Activated T-helper 2 cell treated with anti-CD3 and anti-CD28 coated beads, Interferon-gamma antibody, Interleukin-2, Interleukin-4, amounts not matched to agents 10 μg/mL and 5 μg/mL and 100 μg/mL, durations not matched to agents 14 hours and 24 hours and 36 hours (primary cell): Measurements from ENCODE around the gene TMEM128. TPM values are rescaled to one million over a fixed set of nuclear protein-coding genes. Genes with fewer than 3 reads are reported as not detected.

Experiments used
- DNase-seq: peaks from one replicate; pipeline ENCODE4 v3.0.0; 2021; ENCODE audit warnings: low spot score
- H3K27ac Mint-ChIP-seq: one replicate; pipeline ENCODE4 v1.8.0; 2021; ENCODE audit warnings: mixed read lengths
- H3K27me3 Mint-ChIP-seq: one replicate; pipeline ENCODE4 v1.8.0; 2021; ENCODE audit warnings: low read depth, mixed read lengths
- H3K36me3 Mint-ChIP-seq: one replicate; pipeline ENCODE4 v1.8.0; 2021; ENCODE audit warnings: low read depth, mixed read lengths
- H3K4me1 Mint-ChIP-seq: one replicate; pipeline ENCODE4 v1.8.0; 2021; ENCODE audit warnings: low read depth, mixed read lengths
- H3K4me3 Mint-ChIP-seq: one replicate; pipeline ENCODE4 v1.8.0; 2021; ENCODE audit warnings: low read depth, mild to moderate bottlenecking, moderate library complexity, mixed read lengths
- H3K9me3 Mint-ChIP-seq: one replicate; pipeline ENCODE4 v1.8.0; 2021; ENCODE audit warnings: mixed read lengths
- intact Hi-C: fragments of 100-400 bp; cut with micrococcal nuclease; formaldehyde crosslinking; loops from one replicate; pipeline ENCODE4 v1.15.1; 2023
- total RNA-seq: library from RNA; stranded (reverse); gene quantifications from 2 replicates; pipeline ENCODE4 v1.2.3, GENCODE V29; 2022

TMEM128 gene, protein sequence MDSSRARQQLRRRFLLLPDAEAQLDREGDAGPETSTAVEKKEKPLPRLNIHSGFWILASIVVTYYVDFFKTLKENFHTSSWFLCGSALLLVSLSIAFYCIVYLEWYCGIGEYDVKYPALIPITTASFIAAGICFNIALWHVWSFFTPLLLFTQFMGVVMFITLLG
- total RNA-seq, result 17.6 and 18.5 TPM in 2 replicates

DNA sequence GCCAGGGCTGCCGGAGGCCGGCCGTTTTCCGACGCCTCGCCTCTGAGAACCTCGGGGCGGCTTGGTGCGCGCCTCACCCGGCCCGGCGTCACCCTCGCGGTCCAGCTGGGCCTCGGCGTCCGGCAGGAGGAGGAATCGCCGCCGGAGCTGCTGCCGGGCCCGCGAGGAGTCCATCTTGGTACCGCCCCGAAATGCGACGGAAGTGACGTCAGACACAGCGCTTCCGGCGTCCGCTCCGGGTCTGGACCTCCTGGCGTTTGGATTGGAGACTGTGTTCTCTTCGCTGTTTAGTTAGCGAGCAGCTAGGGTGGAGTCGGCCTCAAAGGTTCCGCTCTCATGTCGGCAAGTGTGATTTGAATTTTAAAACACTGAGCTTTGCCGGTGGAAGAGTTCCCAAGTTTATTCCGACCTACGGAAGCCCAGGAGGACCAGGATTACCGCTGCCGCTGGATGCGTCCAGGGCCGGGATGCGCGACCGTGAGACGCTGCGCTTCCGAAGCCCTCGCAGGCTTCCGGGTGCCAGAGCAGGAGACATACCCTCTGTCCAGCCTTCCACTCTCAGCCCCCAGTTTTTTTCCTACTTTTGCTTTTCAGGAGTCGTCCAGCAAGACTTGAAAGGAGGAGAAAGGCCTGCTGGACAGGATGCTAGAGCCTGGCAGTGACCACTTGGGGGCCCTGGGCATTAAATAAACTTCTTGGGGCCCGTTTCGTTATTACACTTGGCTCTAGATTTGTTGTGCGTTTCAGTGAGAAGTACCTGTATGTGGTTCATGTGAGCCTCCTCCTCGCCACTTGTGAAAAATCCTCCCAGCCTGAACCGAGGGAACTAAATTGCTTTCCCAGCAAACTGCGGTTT is at the start of gene TMEM128:
TSS of gene TMEM128 (minus strand) at position 195 of the 856 bp plus-strand sequence. CDS start at position 174, 21 bp downstream.
- Mint-ChIP-seq H3K27me3 (no peaks in the 10 kb centered on the region), H3K4me1 (peaks cover 20% of the 10 kb centered on the region)
- intact Hi-C loops, result loop anchor here (1.0 to 2.0 kb wide), 2 partner anchors 42 to 293 kb away; partner anchors contain the start of genes LYAR and ZBTB49

DNA sequence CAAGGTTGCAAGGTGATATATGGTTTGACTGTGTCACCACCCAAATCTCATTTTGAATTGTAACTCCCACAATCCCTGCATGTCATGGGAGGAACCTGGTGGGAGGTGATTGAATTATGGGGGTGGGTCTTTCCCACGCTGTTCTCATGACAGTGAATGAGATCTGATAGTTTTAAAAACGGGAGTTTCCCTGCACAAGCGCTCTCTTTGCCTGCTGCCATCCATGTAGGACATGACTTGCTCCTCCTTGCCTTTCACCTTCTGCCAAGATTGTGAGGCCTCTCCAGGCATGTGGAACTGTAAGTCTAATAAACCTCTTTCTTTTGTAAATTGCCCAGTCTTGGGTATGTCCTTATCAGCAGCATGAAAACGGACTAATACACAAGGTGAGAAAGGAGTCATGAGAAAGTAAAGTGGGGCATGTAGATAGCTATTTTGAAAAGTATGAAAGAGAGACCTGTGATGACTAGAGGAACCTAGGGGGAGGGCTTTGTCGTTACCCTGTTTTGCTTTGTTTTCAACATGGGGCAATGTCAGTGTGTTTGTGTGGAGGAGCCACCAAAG is 48.3 kb upstream of the TMEM128 start:
- no peak for DNase-seq
- intact Hi-C loops, result no loop called here
- no peaks in the 10 kb centered on the region for H3K27me3 Mint-ChIP-seq
- no peak overlapping the region for H3K27ac Mint-ChIP-seq
- no peaks in the 10 kb centered on the region for H3K9me3 Mint-ChIP-seq
- H3K4me3 Mint-ChIP-seq, result no peak overlapping the region
- H3K4me1 Mint-ChIP-seq, result peaks cover 11% of the 10 kb centered on the region
- H3K36me3 Mint-ChIP-seq, result peaks cover 21% of the 10 kb centered on the region

More for the DNA sequence above, at the start of gene TMEM128:
- H3K27ac Mint-ChIP-seq, result peak within 1 kb of the TSS; percentile 94
- H3K36me3 Mint-ChIP-seq, result peaks cover 27% of the 10 kb centered on the region
- no peaks in the 10 kb centered on the region for H3K9me3 Mint-ChIP-seq
- peak; percentile 88 for DNase-seq
- H3K4me3 Mint-ChIP-seq, result peak within 1 kb of the TSS; percentile 94

DNA sequence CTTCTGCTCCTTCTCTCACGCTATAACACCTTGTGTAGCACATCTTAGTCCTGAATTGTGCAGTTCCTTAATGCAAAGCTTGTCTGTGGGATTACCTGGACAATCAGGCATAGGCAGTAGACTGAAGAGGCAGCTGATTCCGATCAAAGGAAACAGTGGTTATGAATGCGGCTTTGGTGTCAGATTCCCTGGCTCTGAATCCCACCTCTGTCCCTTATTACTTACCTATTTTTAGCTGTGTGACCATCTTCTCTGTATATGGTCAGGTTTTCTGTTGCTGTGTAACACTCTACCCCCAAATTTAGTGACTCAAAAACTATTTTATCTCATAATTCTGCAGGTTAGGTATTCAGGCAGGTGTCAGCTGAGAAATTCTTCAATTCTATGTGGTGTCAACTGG is 45.3 kb upstream of the TMEM128 start:
- Mint-ChIP-seq H3K4me3 (no peak overlapping the region), H3K9me3 (no peaks in the 10 kb centered on the region), H3K36me3 (peaks cover 25% of the 10 kb centered on the region), H3K27me3 (no peaks in the 10 kb centered on the region), H3K27ac (no peak overlapping the region), H3K4me1 (peaks cover 23% of the 10 kb centered on the region)
- DNase-seq, result no peak
- intact Hi-C loops, result no loop called here

DNA sequence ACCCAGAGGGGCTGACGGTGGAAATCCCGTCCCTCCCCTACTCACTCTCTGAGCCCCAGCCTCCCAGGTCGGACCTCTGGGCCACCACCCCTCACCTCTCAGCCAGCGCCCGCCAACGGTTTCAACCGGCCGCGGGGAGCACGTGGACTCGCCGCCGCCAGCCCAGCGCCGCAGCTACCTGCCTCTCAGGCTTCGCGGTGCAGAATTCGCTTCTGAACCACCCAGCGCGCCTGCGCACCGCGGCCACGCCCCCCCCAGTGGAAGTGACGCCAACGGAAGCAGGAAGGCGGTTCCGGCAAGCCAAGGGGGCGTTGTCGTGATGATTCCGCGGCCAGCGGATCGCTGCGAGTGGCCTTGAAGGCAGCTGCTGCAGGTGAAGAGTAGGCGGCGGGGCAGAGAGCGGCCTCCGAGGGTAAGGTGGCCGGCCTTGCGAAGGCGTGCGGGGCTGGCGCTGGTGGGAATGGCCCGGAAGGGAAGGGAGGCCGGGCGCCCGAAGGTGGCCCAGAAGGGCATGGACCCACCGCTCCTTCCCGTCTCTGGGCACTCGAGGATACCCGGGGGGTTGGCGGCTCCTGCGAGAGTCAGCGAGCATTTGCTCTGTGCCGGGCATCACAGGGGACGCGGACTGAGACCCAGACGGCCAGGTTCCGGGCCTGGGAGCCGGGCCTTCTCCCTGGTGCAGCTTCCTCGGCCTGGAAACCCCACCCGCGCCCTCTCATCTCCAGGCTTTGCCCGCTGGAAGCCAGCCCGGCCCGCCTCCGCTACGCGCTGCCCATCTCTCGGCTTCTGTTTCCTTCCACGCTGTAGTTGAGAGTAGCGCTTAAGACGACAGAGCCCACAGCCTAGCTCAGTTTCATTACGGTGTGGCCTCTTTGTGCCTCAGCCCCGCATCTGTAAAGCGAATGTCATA is 42.2 kb upstream of the TMEM128 start, which contains the start of the genes LYAR and ZBTB49:
TSS of gene LYAR (minus strand) at position 214 of the 910 bp plus-strand sequence. CDS start 6,412 bp downstream, outside the sequence.
TSS of gene ZBTB49 (plus strand) at position 311 of the 910 bp plus-strand sequence. CDS start 9,695 bp downstream, outside the sequence.
- Mint-ChIP-seq H3K4me3 (peak within 1 kb of the TSS; percentile 96), H3K9me3 (no peaks in the 10 kb centered on the region), H3K27me3 (no peaks in the 10 kb centered on the region), H3K36me3 (peaks cover 28% of the 10 kb centered on the region), H3K27ac (peak within 1 kb of the TSS; percentile 87), H3K4me1 (peaks cover 27% of the 10 kb centered on the region)
- DNase-seq, result peak; percentile 96
- intact Hi-C loops, result loop anchor here (1.0 to 2.0 kb wide), 2 partner anchors 42 to 253 kb away; partner anchors contain the start of genes STX18 and TMEM128

DNA sequence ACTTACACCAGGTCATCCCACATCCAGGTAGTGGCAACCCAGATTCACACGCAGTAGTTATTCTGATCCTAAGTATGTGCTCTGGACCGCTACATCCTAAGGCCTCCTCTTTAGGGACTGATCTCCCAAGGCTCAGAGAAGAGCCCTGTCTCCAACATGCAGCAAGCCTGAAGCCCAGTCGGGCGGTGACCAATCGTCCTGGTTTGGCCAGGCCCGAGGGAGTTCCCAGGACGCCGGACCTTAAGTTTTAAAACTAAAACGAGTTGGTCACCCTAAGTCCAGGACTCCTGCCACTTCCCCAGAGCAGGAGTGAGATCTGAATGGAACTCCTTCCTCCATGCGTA is 41.5 kb upstream of the TMEM128 start:
- Mint-ChIP-seq H3K4me1 (peaks cover 28% of the 10 kb centered on the region), H3K4me3 (peak overlapping the region; percentile 96), H3K27ac (peak overlapping the region; percentile 87), H3K27me3 (no peaks in the 10 kb centered on the region), H3K36me3 (peaks cover 32% of the 10 kb centered on the region), H3K9me3 (no peaks in the 10 kb centered on the region)
- intact Hi-C loops, result no loop called here
- no peak for DNase-seq

DNA sequence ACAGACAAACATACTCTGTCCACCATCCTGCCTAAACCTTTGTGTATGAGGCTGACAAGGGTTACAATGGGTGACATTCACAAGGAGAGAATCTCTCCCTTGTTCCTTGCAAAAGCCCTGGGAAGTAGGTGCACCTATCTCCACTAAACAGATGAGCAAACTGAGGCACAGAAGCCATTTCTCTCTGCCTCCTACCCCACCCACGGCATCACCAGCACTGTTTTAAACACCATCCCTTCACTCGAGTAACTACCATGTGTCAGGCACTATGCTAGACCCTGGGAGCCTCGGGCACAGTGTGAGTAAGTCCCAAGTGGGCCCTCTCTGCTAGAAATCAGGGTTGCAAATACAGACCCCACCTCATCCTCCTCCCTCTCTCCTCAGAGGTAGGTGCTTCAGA is 41.0 kb upstream of the TMEM128 start:
- H3K36me3 Mint-ChIP-seq, result peaks cover 35% of the 10 kb centered on the region
- peaks cover 29% of the 10 kb centered on the region for H3K4me1 Mint-ChIP-seq
- H3K9me3 Mint-ChIP-seq, result no peaks in the 10 kb centered on the region
- intact Hi-C loops, result no loop called here
- H3K27me3 Mint-ChIP-seq, result no peaks in the 10 kb centered on the region
- peak overlapping the region; percentile 87 for H3K27ac Mint-ChIP-seq
- DNase-seq, result no peak
- H3K4me3 Mint-ChIP-seq, result peak overlapping the region; percentile 96

DNA sequence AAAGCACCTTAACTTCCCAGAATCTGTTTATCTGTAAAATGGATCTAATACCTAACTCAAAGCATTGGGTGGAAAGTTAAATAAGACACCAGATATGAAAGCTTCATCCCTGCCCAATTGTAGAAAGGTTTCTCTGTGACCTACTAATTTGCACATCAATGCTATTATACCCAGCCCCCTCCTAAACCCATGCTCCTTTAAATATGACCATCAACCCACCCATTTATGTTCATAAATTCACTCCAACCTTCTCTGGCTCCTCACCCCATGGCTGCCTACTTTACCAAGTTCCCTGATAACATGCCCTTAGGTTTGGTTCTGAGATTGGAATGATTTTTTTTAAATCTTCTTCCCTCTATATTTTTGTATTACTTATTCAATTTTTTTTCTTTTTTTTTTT is 40.1 kb upstream of the TMEM128 start:
- DNase-seq, result no peak
- Mint-ChIP-seq H3K4me1 (peaks cover 29% of the 10 kb centered on the region), H3K4me3 (peak overlapping the region; percentile 26)

DNA sequence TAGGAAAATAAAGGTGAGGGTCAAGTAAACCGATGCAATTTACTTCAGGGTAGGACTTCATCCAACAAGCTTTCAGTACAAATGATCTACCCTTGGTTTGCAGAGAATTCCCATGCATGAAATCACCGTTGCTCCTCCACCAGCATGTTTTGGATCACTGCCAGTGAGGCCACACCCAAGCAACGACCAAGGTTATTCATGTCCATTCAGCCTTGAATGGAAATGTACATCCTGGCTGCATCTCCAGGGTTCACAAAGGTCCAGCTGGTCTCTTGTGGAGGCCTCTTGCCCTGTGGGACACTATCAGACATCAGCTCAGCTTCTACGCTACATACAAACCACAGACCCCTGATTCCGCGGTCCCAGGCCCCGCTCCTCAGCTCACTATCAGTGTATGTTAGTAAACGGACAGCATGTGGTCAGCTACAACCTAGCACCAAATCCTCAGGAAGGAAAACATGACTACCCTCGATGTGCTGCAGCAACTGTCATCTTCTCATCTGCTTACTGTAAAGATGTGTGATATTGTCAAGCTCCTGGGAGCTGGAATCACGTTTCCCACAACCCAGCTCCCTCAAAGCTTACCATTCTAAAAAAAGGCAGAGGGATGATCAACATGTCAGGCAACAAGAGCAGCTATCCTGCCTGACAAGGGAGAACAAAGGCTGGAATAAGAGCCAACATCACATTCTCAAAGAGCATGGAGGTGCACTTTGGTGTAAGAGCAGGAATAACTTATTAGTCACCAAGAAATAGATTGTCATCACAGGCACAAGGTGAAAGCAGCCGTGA is 37.0 kb upstream of the TMEM128 start:
- Mint-ChIP-seq H3K27me3 (no peaks in the 10 kb centered on the region), H3K27ac (no peak overlapping the region), H3K9me3 (no peaks in the 10 kb centered on the region), H3K36me3 (peaks cover 61% of the 10 kb centered on the region), H3K4me3 (no peak overlapping the region), H3K4me1 (peaks cover 19% of the 10 kb centered on the region)
- intact Hi-C loops, result no loop called here
- DNase-seq, result no peak

More for the DNA sequence above, 40.1 kb upstream of the TMEM128 start:
- no peaks in the 10 kb centered on the region for H3K27me3 Mint-ChIP-seq
- intact Hi-C loops, result no loop called here
- no peaks in the 10 kb centered on the region for H3K9me3 Mint-ChIP-seq
- H3K27ac Mint-ChIP-seq, result no peak overlapping the region
- H3K36me3 Mint-ChIP-seq, result peaks cover 42% of the 10 kb centered on the region

DNA sequence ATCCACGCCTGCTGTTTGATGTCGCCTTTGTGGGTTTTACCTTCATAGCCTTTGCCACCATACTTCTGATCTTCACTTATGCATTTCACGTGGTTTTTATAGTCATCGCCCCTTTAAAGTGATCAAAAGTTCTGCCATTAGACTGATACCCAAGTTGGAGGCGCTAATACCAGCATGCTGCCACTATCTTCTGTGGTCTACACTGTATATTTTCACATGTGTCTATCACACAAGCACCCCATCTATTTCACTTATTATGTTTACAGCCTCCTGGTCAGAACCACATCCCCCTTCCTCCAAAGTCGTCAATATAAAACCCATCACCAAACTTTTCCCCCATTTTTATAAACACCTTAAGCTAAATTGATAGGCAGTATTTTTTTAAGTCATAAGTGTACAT is 33.8 kb upstream of the TMEM128 start:
- intact Hi-C loops, result no loop called here
- H3K27ac Mint-ChIP-seq, result no peak overlapping the region
- no peaks in the 10 kb centered on the region for H3K27me3 Mint-ChIP-seq
- no peak for DNase-seq
- no peaks in the 10 kb centered on the region for H3K9me3 Mint-ChIP-seq
- no peak overlapping the region for H3K4me3 Mint-ChIP-seq
- peaks cover 74% of the 10 kb centered on the region for H3K36me3 Mint-ChIP-seq
- H3K4me1 Mint-ChIP-seq, result peaks cover 5% of the 10 kb centered on the region

DNA sequence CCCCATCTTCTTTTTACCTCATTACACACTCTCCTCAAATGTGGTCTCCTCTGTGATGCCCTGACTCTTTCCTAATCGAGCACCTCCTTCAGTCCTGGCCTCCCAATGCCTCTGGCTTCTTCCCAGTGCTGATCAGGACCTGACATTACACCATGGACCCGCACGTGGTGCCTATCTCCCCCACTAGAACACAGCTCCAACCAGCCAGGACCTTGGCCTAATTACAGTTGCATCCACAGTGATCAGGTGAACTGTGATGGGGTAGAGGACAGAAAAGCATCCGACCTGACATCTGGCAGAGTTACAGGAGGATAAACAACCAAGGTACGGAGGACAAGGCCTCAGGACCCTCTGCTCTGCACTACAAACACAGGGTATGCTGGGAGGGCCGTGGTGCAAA is 29.5 kb upstream of the TMEM128 start:
- Mint-ChIP-seq H3K4me1 (no peaks in the 10 kb centered on the region), H3K36me3 (peaks cover 63% of the 10 kb centered on the region), H3K27me3 (no peaks in the 10 kb centered on the region), H3K9me3 (no peaks in the 10 kb centered on the region), H3K4me3 (no peak overlapping the region), H3K27ac (no peak overlapping the region)
- no peak for DNase-seq
- intact Hi-C loops, result no loop called here

DNA sequence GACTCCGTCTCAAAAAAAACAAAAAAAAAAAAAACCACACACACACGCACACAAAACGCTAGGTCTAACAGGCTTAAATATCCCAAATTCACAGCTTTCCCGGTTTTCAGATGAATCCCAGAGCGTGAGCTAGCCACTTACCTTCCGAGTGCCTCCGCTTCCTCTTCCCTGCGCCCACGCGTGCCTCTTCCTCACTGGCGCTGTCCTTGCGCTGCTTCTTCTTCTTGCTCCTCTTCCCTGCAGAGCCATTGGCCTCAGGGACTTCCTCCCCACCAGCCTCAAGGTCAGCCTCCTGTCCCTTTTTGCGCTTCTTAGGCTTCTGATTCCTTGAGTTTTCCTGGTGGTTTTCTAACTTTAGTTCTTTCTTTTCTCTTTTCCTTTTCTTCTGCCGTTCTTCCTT is 26.2 kb upstream of the TMEM128 start:
- Mint-ChIP-seq H3K4me3 (no peak overlapping the region), H3K36me3 (peaks cover 61% of the 10 kb centered on the region), H3K27me3 (no peaks in the 10 kb centered on the region), H3K9me3 (no peaks in the 10 kb centered on the region), H3K27ac (no peak overlapping the region), H3K4me1 (peaks cover 7% of the 10 kb centered on the region)
- no peak for DNase-seq
- intact Hi-C loops, result no loop called here
